Stimulated activated naive CD8-positive, alpha-beta T cell treated with anti-CD3 and anti-CD28 coated beads, Interleukin-15, amount 100 ng/mL, for 72 hours (primary cell): Measurements from ENCODE around the gene ASPSCR1.

ENCODE experiments used
- ATAC-seq: fragments of 150-1000 bp; cut with Tn5 transposase; 2 replicates; pipeline ENCODE4 v1.10.0; 2021; ENCODE audit warnings: mild to moderate bottlenecking, moderate library complexity
- DNase-seq, 2 donors: peaks; one replicate each; pipeline ENCODE4 v3.0.0; 2021 to 2022
- H3K27ac Mint-ChIP-seq, 2 donors: one replicate each; pipeline ENCODE4 v1.8.0; 2022; ENCODE audit warnings: mild to moderate bottlenecking in 2 of 2, mixed read lengths in 2 of 2, moderate library complexity in 2 of 2
- H3K27me3 Mint-ChIP-seq: one replicate; pipeline ENCODE4 v1.8.0; 2022; ENCODE audit warnings: mixed read lengths
- H3K4me1 Mint-ChIP-seq: one replicate; pipeline ENCODE4 v1.8.0; 2022; ENCODE audit warnings: mild to moderate bottlenecking, mixed read lengths
- H3K4me3 Mint-ChIP-seq, 2 donors: one replicate each; pipeline ENCODE4 v1.8.0; 2022; ENCODE audit warnings: mild to moderate bottlenecking in 2 of 2, mixed read lengths in 2 of 2, moderate library complexity in 1 of 2
- H3K9me3 Mint-ChIP-seq, 2 donors: one replicate each; pipeline ENCODE4 v1.8.0; 2022; ENCODE audit warnings: mixed read lengths in 2 of 2

Gene ASPSCR1

DNA sequence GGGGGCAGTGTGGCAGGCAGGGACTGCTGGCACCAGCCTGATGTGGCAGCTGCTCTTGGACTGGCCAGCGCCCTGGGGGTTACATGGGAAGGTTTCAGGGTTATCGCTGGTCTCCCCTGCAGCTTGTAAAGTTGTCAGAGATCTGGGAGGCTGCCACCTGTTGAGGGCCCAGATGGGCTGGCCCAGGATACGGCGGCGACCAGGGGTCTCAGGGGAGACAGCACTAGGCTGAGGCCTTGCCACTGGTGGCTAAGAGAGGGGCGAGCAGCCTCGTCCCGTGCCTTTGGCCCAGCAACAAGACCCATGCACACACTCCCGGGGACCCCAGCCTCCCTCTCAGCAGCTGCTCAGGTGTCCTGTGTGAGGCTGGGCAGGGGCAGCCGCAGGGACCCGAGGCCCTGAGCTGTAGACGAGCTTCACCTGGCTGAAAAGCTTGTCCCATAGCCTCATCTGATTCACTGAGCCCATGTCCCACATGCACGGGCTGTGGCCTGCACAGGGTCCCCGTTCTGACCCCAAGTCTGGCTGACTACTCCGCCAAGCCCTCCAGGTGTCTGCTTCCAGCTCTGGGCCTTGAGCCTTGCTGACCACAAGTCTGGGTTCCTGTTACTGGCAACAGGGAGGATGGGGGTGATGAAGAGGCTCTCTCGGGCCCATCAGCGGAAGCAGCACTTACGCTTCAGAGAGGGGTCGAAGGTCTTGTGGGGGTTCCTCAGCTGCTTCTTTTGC is 82.0 kb downstream of the ASPSCR1 start:
- Mint-ChIP-seq H3K27ac (peak overlapping the region in 1 of 2 donors; percentile 67), H3K4me3 (no peak overlapping the region), H3K27me3 (no peaks in the 10 kb centered on the region), H3K4me1 (peaks cover 23% of the 10 kb centered on the region), H3K9me3 (no peaks in the 10 kb centered on the region)
- DNase-seq (no peak), ATAC-seq (no peak)

DNA sequence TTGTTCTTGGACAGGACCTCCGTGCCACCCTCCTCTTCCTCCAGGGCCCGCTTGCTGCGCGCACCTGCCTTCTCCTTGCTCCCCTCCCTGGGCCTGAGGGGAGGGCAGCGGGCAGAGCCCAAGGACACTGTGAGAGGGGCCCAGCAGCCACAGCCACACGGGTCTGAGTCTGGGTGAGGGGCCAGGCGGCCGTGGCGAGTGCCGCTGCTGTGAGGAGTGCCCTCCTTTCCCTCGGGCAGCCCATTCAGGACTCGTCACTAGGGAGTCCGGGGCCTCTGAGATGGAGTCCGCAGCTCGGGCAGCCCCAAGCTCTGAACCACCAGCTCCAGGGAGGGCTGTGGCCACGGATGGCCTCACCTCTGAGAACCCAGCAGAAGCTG is 82.6 kb downstream of the ASPSCR1 start:
- Mint-ChIP-seq H3K9me3 (no peaks in the 10 kb centered on the region), H3K27me3 (no peaks in the 10 kb centered on the region), H3K4me1 (peaks cover 25% of the 10 kb centered on the region), H3K4me3 (no peak overlapping the region), H3K27ac (peak overlapping the region in 1 of 2 donors; percentile 88)
- DNase-seq (no peak), ATAC-seq (no peak)

DNA sequence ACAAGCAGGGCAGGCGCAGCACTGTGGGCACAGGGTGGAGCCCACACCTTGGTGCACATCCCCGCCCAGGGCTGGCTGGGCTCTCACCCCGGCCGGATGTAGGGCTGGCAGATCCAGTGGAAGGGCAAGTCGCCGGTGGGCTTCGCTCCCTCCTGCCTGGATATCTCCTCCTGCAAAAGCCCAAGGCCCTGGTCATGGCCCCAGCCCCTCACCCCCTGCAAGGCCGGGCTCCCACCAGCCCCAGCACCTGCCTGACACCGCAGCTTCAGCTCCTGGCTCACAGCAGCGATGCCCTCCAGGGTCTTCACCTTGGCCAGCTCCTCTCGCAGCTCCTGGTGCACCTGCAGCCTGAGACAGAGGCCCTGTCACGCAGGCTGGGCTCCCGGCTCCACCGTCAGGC is 83.2 kb downstream of the ASPSCR1 start:
- Mint-ChIP-seq H3K27me3 (no peaks in the 10 kb centered on the region), H3K9me3 (no peaks in the 10 kb centered on the region), H3K4me1 (peaks cover 21% of the 10 kb centered on the region), H3K27ac (peak overlapping the region in 1 of 2 donors; percentile 88), H3K4me3 (no peak overlapping the region)
- ATAC-seq (no peak), DNase-seq (no peak)

DNA sequence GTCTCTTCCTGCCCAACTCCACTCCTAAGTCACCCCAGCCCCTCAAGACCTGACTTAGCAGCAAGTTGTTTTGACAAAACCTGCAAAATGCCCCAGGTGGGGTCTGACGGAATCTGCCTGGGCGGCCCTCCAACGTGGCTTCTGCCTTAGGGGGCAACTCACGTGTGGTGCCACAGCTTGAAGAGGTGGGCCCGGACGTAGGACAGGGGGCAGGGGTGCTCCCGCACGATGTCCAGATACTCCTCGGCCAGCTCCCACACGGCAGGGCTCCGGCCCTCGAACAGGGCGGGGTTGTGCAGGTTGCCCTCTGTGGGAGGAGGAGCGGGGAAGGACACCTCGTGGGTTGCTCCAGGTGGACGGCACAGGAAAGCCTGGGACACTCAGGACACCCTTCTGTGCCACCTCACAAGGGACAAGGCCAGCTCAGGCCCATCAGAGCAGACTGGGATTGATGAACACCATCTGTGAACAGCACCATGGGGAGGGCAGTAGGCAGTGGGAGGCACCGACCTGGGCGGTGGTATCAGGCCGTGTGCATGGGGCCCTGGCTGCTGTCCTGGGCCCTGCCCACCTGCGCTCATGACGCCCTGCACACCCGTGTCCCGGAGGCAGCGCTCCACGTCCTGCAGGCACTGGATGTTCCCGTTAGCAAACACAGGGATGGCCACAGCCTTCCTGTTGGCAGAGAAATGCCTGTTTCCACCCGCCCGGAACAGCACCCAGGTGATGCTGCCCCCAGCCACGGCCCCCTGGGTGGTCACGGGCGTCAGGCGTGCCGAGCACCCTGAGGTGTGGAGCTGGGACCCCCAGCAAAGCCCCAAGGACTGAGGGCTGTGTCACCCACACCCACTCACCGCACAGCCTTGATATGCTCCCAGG is 83.9 kb downstream of the ASPSCR1 start:
- Mint-ChIP-seq H3K27me3 (no peaks in the 10 kb centered on the region), H3K9me3 (no peaks in the 10 kb centered on the region), H3K27ac (peak overlapping the region in 1 of 2 donors; percentile 6), H3K4me3 (no peak overlapping the region), H3K4me1 (peaks cover 25% of the 10 kb centered on the region)
- ATAC-seq (no peak), DNase-seq (no peak)

DNA sequence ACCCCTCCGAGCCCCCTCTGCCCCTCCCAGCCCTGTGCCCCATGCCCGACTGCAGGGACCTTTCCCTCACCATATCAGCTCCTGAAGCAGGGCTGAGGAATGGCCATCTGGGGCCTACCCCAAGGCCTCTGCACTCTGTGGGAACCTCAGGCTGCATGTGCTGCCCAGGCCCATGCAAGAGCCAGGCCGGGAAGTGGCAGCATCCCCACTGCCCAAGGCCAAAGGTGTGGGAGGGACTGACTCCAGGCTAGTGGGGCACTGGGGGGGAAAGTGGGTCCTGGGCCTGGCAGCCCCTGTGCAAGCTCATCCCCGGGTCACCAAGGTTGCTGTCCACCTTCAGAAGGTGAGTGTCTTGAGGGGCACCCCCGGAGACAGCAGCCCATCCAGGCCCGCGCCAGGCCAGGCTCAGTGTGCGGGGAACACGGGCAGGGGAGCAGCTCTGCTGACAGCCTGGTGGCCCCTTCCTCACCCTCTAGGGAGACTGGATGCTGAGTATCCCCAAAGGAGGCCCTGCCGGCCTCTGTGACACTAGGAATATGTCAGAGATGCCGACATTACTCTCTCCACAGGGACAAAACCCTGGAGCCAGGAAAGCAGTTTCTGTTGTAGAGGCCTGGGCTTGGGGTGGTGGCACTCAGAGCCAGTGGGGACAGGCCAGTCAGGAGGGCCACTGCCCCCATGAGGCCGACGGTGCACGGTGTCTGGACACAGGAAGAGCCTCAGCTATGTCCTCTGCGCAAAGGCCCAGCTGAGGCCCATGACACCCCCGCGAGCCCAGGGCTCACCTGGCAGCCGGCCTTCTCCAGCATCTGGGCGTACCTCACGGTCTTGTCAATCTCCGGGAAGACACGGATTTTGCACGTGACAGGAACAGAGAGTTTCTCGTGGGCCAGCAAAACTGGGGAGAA is 84.9 kb downstream of the ASPSCR1 start:
- peaks cover 29% of the 10 kb centered on the region for H3K4me1 Mint-ChIP-seq
- DNase-seq (no peak), ATAC-seq (no peak)
- H3K27me3 Mint-ChIP-seq: no peaks in the 10 kb centered on the region
- H3K27ac Mint-ChIP-seq: no peak overlapping the region
- no peaks in the 10 kb centered on the region for H3K9me3 Mint-ChIP-seq
- no peak overlapping the region for H3K4me3 Mint-ChIP-seq

DNA sequence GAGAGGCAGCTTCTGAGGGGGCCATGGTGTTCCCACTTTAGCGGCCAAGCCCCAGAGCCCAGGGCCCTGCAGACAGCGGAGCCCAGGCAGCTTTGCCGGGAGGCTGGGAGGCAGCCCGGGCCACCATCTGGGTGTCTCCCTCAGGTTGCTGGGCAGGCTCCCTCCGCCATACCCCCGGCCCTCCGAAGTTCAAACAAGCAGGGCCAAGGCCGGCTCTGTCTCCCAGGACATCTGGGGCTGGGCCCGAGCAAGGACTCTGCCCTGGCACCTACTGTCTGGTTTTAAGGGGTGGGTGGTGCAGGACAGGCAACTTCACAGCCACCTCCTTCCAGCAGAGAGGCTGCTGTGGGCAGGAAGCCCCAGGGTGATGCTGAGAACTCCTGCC is 85.5 kb downstream of the ASPSCR1 start:
- H3K4me3 Mint-ChIP-seq: no peak overlapping the region
- H3K9me3 Mint-ChIP-seq: no peaks in the 10 kb centered on the region
- H3K4me1 Mint-ChIP-seq: peaks cover 29% of the 10 kb centered on the region
- ATAC-seq (no peak), DNase-seq (no peak)
- no peaks in the 10 kb centered on the region for H3K27me3 Mint-ChIP-seq
- H3K27ac Mint-ChIP-seq: no peak overlapping the region

DNA sequence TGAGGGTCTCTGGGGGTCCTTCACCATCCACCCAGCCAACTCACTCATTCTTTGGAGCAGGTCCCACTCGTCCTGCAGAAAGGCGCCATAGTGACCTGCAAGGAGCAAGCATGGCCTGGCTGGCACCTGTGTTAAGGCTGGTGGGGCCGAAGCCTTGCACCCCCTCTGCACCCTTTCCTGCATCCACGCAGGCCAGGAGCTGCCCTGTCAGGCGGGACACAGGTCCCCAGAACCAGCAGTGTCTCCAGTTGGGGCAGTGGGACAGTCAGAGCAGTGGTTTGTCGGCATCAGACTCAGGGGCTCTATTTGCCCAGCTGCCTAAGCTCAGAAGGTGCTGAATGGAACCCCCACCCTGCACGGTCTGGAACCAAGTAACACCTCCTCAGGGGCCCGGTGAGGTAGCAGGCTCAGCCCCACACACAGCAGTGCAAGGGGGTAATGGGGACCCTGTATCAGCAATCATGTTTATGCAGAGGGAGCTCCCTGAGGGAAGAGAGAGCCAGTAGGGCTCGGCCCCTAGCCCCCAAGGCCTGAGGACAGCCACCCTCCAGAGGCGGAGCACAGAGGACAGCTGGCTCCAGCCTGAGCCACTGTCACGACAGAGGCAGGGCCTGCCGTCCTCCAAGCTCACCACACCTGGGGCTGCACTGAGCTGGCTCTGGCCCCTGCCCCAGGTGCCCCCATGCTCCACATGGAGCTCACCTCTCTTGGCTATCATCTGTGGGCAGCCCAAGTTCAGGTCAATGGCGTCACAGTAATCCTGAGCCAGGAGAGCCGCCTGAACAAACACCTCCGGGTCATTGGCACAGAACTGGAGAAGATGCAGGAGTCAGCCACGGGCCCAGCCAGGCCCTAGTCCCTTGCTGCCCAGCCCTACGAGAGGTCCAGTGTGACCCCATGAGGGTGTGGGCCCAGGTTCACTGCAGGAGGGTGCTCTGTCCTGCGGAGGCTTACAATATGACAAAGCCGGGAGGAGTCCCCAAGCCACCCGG is 86.3 kb downstream of the ASPSCR1 start:
- peak overlapping the region in 1 of 2 donors; percentile 42 for H3K27ac Mint-ChIP-seq
- ATAC-seq (no peak), DNase-seq (no peak)
- no peaks in the 10 kb centered on the region for H3K9me3 Mint-ChIP-seq
- peaks cover 29% of the 10 kb centered on the region for H3K4me1 Mint-ChIP-seq
- no peaks in the 10 kb centered on the region for H3K27me3 Mint-ChIP-seq
- H3K4me3 Mint-ChIP-seq: peak overlapping the region; percentile 64 to 84

DNA sequence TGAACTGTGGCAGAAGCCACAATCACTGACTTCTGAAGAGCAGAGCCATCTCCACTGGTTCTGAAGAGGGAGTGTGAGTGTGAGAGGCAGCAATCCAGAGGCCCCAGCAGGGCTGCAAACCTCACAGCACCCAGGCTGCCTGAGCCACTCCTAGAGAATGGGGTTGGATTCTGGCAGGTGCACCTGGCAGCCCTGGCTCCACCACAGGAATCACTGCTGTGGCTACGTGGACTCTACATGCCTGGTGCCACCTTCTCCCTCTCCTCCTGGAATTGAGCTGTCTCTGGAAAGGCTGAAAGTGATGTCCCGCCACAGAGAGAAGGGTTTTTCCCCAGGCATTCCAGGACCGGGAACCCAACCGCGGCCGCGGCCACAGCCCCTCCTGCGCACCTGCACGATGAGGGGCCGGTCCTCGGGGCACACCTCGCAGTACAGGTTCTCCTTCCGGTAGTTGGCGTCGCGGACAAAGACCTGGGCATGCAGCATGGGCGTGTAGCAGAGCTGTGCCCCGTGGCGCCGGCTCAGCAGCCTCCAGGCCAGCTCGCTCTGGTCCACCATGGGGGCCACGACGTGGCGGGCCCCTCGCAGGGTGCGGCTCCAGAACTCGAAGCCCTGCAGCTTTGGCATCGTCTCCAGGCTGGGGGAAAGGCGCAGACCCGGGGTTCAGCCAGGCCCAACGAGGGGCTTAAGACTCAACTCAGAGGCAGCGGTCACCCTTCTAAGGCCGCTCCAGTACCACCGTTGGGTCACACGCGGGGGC is 87.2 kb downstream of the ASPSCR1 start:
- ATAC-seq: no peak
- DNase-seq: no peak
- Mint-ChIP-seq H3K4me1 (peaks cover 29% of the 10 kb centered on the region), H3K4me3 (peak overlapping the region; percentile 64 to 84), H3K27me3 (no peaks in the 10 kb centered on the region), H3K27ac (peak overlapping the region in 1 of 2 donors; percentile 67), H3K9me3 (no peaks in the 10 kb centered on the region)

DNA sequence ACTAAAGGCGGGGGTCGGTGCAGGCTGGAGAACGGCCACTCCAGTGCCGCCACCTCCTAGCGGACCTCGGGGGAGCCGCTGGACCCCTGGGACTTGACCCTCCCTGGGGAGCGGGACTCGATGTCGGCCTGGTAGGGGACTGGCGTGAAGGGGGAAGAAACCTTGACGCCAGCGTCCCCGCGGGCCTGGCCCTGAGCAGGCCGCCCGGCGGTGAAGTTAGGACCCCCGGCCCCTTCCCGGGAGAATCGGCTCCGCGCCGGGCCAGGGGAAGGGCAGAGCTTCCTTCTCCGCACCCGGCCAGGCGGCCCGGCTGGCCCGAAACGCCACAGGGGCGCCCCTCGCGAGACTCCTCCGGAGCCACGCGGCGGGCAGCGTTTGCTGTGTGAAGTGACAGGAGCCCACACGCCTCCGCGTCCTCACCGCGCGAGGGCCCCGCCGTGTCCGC is 87.8 kb downstream of the ASPSCR1 start:
- H3K27me3 Mint-ChIP-seq: no peaks in the 10 kb centered on the region
- H3K27ac Mint-ChIP-seq: peak overlapping the region in 1 of 2 donors; percentile 67
- peak overlapping the region; percentile 64 to 84 for H3K4me3 Mint-ChIP-seq
- H3K9me3 Mint-ChIP-seq: no peaks in the 10 kb centered on the region
- ATAC-seq (peak; percentile 59), DNase-seq (no peak)
- H3K4me1 Mint-ChIP-seq: peaks cover 29% of the 10 kb centered on the region

DNA sequence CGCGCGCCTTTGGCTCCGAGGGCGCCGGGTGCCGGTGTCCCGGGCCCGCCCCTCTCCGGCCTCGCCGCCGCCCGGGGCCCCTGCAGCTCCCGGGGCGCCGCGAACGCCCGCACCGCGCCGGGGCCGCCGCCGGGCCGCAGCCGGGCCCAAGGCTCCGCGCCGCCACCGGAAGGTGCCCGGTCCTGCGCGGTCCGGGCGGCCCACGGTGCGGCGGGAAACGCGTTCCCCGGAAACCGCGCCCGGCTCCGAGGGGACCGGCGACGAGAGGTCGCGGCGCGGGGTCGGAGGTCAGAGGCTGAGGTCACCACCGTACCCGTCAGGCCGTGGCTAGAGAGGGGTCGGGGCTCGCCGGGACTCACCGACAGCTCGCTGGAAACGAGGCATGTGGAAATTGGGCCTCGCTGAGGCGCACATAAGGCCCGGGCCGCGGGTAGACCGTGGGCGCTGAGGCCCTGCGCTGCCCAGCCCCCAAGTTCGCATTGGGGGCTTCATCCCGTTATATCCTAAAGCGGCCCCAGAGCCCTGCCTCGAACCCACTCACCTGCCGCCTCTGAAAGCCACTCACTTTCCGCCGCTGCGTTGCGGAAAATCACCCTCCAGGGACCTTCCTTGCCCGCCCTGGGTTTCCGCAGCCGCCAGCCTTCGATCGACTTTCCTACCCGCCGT is 88.3 kb downstream of the ASPSCR1 start, which contains the start of gene DUS1L:
TSS of gene DUS1L (minus strand) at position 167 of the 666 bp plus-strand sequence. CDS start 745 bp downstream, outside the sequence.
- no peaks in the 10 kb centered on the region for H3K27me3 Mint-ChIP-seq
- H3K9me3 Mint-ChIP-seq: no peaks in the 10 kb centered on the region
- DNase-seq (peak; percentile 77 to 79), ATAC-seq (peak; percentile 93)
- peaks cover 25% of the 10 kb centered on the region for H3K4me1 Mint-ChIP-seq
- H3K27ac Mint-ChIP-seq: peak within 1 kb of the TSS; percentile 93 to 97
- H3K4me3 Mint-ChIP-seq: peak within 1 kb of the TSS; percentile 89 to 91
